Mononuclear cell (primary cell): Measurements from ENCODE around the gene ATG2A. TPM values are rescaled to one million over a fixed set of nuclear protein-coding genes. Genes with fewer than 3 reads are reported as not detected.

Experiments used
- H3K27me3 ChIP-seq: 2 replicates; pipeline ENCODE4 v1.6.0; 2011; ENCODE audit warnings: low read length, control low read depth; ENCODE audit not compliant: insufficient read depth
- H3K4me1 ChIP-seq: 2 replicates; pipeline ENCODE4 v1.5.1; 2011; ENCODE audit warnings: mild to moderate bottlenecking, low read length, control low read depth; ENCODE audit not compliant: insufficient read depth
- H3K4me3 ChIP-seq: 2 replicates; pipeline ENCODE4 v1.5.1; 2011; ENCODE audit warnings: mild to moderate bottlenecking, low read length, moderate library complexity
- H3K9me3 ChIP-seq: 2 replicates; pipeline ENCODE4 v1.5.1; 2011; ENCODE audit warnings: low read depth, mild to moderate bottlenecking, control low read depth, low read length
- total RNA-seq: library from RNA; depleted of rRNA; stranded (reverse); fragments of >200 nt; gene quantifications from one replicate; pipeline ENCODE4 v1.2.3, GENCODE V29; 2012

Gene ATG2A
- total RNA-seq, 1 donor, result 80.2 TPM

- Histone ChIP-seq H3K4me3 (no peak overlapping the region), H3K27me3 (no peaks in the 10 kb centered on the region), H3K9me3 (no peaks in the 10 kb centered on the region), H3K4me1 (peaks cover 60% of the 10 kb centered on the region)
Measured at GRCh38 chr11:64888729-64889511, 28.1 kb downstream of the ATG2A start.

GRCh38 chr11:64888406-64888728 is 28.6 kb downstream of the ATG2A start:
- H3K27me3 ChIP-seq, result no peaks in the 10 kb centered on the region
- no peak overlapping the region for H3K4me3 ChIP-seq
- peaks cover 55% of the 10 kb centered on the region for H3K4me1 ChIP-seq
- no peaks in the 10 kb centered on the region for H3K9me3 ChIP-seq

- Histone ChIP-seq H3K27me3 (no peaks in the 10 kb centered on the region), H3K4me3 (no peak overlapping the region), H3K9me3 (no peaks in the 10 kb centered on the region), H3K4me1 (peaks cover 51% of the 10 kb centered on the region)
Measured at GRCh38 chr11:64887757-64888405, 29.1 kb downstream of the ATG2A start.

- no peak overlapping the region for H3K4me3 ChIP-seq
Measured at GRCh38 chr11:64887234-64887756, 29.7 kb downstream of the ATG2A start.

GRCh38 chr11:64885367-64886286 is 31.4 kb downstream of the ATG2A start:
- Histone ChIP-seq H3K9me3 (no peaks in the 10 kb centered on the region), H3K27me3 (no peaks in the 10 kb centered on the region), H3K4me1 (peaks cover 55% of the 10 kb centered on the region), H3K4me3 (no peak overlapping the region)

More at GRCh38 chr11:64887234-64887756, 29.7 kb downstream of the ATG2A start:
- no peaks in the 10 kb centered on the region for H3K9me3 ChIP-seq
- H3K4me1 ChIP-seq, result peaks cover 45% of the 10 kb centered on the region
- H3K27me3 ChIP-seq, result no peaks in the 10 kb centered on the region

GRCh38 chr11:64884019-64884418 is 33.0 kb downstream of the ATG2A start:
- H3K9me3 ChIP-seq, result no peaks in the 10 kb centered on the region
- no peaks in the 10 kb centered on the region for H3K27me3 ChIP-seq
- peaks cover 70% of the 10 kb centered on the region for H3K4me1 ChIP-seq
- no peak overlapping the region for H3K4me3 ChIP-seq

GRCh38 chr11:64883575-64883974 is 33.4 kb downstream of the ATG2A start:
- Histone ChIP-seq H3K4me3 (no peak overlapping the region), H3K27me3 (no peaks in the 10 kb centered on the region), H3K4me1 (peaks cover 68% of the 10 kb centered on the region), H3K9me3 (no peaks in the 10 kb centered on the region)

- H3K4me3 ChIP-seq, result no peak overlapping the region
- H3K9me3 ChIP-seq, result no peaks in the 10 kb centered on the region
- no peaks in the 10 kb centered on the region for H3K27me3 ChIP-seq
- peaks cover 63% of the 10 kb centered on the region for H3K4me1 ChIP-seq
Measured at GRCh38 chr11:64882243-64882642, 34.8 kb downstream of the ATG2A start.

- H3K4me1 ChIP-seq, result peaks cover 65% of the 10 kb centered on the region
- H3K9me3 ChIP-seq, result no peaks in the 10 kb centered on the region
- no peak overlapping the region for H3K4me3 ChIP-seq
- H3K27me3 ChIP-seq, result no peaks in the 10 kb centered on the region
Measured at GRCh38 chr11:64881476-64881875, 35.5 kb downstream of the ATG2A start.

GRCh38 chr11:64880240-64881001 is 36.6 kb downstream of the ATG2A start:
- H3K4me1 ChIP-seq, result peaks cover 65% of the 10 kb centered on the region
- no peaks in the 10 kb centered on the region for H3K9me3 ChIP-seq
- no peak overlapping the region for H3K4me3 ChIP-seq
- H3K27me3 ChIP-seq, result no peaks in the 10 kb centered on the region

GRCh38 chr11:64879244-64879900 is 37.6 kb downstream of the ATG2A start:
- H3K4me1 ChIP-seq, result peaks cover 66% of the 10 kb centered on the region
- no peaks in the 10 kb centered on the region for H3K9me3 ChIP-seq
- no peaks in the 10 kb centered on the region for H3K27me3 ChIP-seq
- peak overlapping the region; percentile 96 for H3K4me3 ChIP-seq

GRCh38 chr11:64878494-64879243 is 38.3 kb downstream of the ATG2A start, which contains the start of gene EHD1:
Gene EHD1, minus strand, starts transcription at chr11:64878621. Its CDS starts 157 bp downstream, at chr11:64878464.
- H3K4me3 ChIP-seq, result peak within 1 kb of the TSS; percentile 96
- H3K4me1 ChIP-seq, result peaks cover 72% of the 10 kb centered on the region
- no peaks in the 10 kb centered on the region for H3K27me3 ChIP-seq

GRCh38 chr11:64878223-64878493 is 38.9 kb downstream of the ATG2A start:
- H3K9me3 ChIP-seq, result no peaks in the 10 kb centered on the region
- H3K27me3 ChIP-seq, result no peaks in the 10 kb centered on the region
- H3K4me3 ChIP-seq, result peak overlapping the region; percentile 96
- peaks cover 78% of the 10 kb centered on the region for H3K4me1 ChIP-seq

More at GRCh38 chr11:64878494-64879243, 38.3 kb downstream of the ATG2A start, which contains the start of gene EHD1:
- H3K9me3 ChIP-seq, result no peaks in the 10 kb centered on the region
